ENCODE results near the gene ZW10.

DNA sequence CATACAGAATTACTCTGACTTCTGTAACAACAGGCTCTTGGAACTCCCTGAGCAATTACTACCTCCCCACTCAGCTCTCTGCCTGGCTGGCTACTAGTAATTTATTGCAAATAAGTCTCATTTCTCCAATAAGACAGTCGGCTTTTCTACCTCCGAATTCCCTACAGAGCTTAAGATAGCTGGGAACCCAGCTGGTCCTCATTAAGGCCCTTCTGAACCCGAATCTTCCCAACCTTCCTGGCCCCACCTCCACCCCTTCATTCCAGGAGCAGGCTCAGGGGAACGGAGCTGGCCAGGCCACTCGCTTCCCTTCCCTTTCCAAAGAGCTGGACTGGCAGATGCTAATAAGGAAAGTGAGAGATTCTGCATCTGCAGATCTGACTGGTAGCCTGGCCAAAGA is 89.0 kb downstream of the ZW10 start:
- no peak for TF ChIP-seq EZH2 (IDR thresholded peaks at IDR 0.05; ENCODE audit: borderline replicate concordance, low read depth, low read length, severe bottlenecking)
- TF ChIP-seq, protein P1, sequence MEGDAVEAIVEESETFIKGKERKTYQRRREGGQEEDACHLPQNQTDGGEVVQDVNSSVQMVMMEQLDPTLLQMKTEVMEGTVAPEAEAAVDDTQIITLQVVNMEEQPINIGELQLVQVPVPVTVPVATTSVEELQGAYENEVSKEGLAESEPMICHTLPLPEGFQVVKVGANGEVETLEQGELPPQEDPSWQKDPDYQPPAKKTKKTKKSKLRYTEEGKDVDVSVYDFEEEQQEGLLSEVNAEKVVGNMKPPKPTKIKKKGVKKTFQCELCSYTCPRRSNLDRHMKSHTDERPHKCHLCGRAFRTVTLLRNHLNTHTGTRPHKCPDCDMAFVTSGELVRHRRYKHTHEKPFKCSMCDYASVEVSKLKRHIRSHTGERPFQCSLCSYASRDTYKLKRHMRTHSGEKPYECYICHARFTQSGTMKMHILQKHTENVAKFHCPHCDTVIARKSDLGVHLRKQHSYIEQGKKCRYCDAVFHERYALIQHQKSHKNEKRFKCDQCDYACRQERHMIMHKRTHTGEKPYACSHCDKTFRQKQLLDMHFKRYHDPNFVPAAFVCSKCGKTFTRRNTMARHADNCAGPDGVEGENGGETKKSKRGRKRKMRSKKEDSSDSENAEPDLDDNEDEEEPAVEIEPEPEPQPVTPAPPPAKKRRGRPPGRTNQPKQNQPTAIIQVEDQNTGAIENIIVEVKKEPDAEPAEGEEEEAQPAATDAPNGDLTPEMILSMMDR (IDR thresholded peaks at IDR 0.05; ENCODE audit: borderline replicate concordance, extremely low read depth, low read length, poor library complexity, severe bottlenecking), result no peak

Data from DND-41 (cell line).